SK-N-SH treated with all-trans-retinoic acid at 6 μM for 48 hours (cell line): Measurements from ENCODE around the gene RTN4RL1.

Experiments used
- ATAC-seq: fragments of 200-7000 bp; cut with Tn5 transposase; 3 replicates; pipeline ENCODE4 v1.9.1; 2020; ENCODE audit warnings: mild to moderate bottlenecking, moderate library complexity
- ARNTL ChIP-seq: fragments of 450-650 bp; formaldehyde crosslinking; IDR thresholded peaks from 2 replicates; pipeline ENCODE4 v1.5.0; 2020; ENCODE audit warnings: low read depth, mild to moderate bottlenecking, moderate library complexity, borderline replicate concordance
- BACH2 ChIP-seq: fragments of 250-450 bp; sonication (Bioruptor Pico); IDR thresholded peaks from 2 replicates; pipeline ENCODE4 v1.9.0; 2021; ENCODE audit warnings: mild to moderate bottlenecking, borderline replicate concordance
- CSDC2 ChIP-seq: fragments of 250-450 bp; sonication (Bioruptor Pico); IDR thresholded peaks from 2 replicates; pipeline ENCODE4 v1.5.0; 2020; ENCODE audit warnings: mild to moderate bottlenecking, moderate library complexity
- ESRRG ChIP-seq: fragments of 250-450 bp; sonication (Bioruptor Pico); IDR thresholded peaks from 2 replicates; pipeline ENCODE4 v1.6.1; 2021; ENCODE audit warnings: mild to moderate bottlenecking
- GLIS3 ChIP-seq: fragments of 250-450 bp; sonication (Bioruptor Pico); IDR thresholded peaks from 2 replicates; pipeline ENCODE4 v1.5.0; 2020; ENCODE audit warnings: mild to moderate bottlenecking, moderate library complexity
- ISL1 ChIP-seq: fragments of 250-450 bp; sonication (Bioruptor Pico); IDR thresholded peaks from 2 replicates; pipeline ENCODE4 v2.1.2; 2022; ENCODE audit warnings: mild to moderate bottlenecking, moderate library complexity
- OSR1 ChIP-seq: fragments of 250-450 bp; sonication (Bioruptor Pico); IDR thresholded peaks from 2 replicates; pipeline ENCODE4 v1.8.0; 2022; ENCODE audit warnings: moderate library complexity, mild to moderate bottlenecking, inconsistent platforms
- PPARA ChIP-seq: fragments of 250-450 bp; sonication (Bioruptor Pico); IDR thresholded peaks from 2 replicates; pipeline ENCODE4 v1.5.0; 2020; ENCODE audit warnings: mild to moderate bottlenecking, borderline replicate concordance
- RARB ChIP-seq: fragments of 250-450 bp; sonication (Bioruptor Pico); IDR thresholded peaks from 2 replicates; pipeline ENCODE4 v1.8.0; 2021; ENCODE audit warnings: mild to moderate bottlenecking, moderate library complexity
- SNAI2 ChIP-seq: fragments of 250-450 bp; sonication (Bioruptor Pico); IDR thresholded peaks from 2 replicates; pipeline ENCODE4 v1.5.0; 2020; ENCODE audit warnings: mild to moderate bottlenecking, moderate library complexity
- TCF4 ChIP-seq: fragments of 250-450 bp; sonication (Bioruptor Pico); IDR thresholded peaks from 2 replicates; pipeline ENCODE4 v1.8.0; 2021; ENCODE audit warnings: mild to moderate bottlenecking, moderate library complexity, borderline replicate concordance
- TOX ChIP-seq: fragments of 250-450 bp; sonication (Bioruptor Pico); IDR thresholded peaks from 2 replicates; pipeline ENCODE4 v1.8.0; 2021; ENCODE audit warnings: mild to moderate bottlenecking, moderate library complexity, borderline replicate concordance
- ZC3H10 ChIP-seq: fragments of 250-450 bp; sonication (Bioruptor Pico); IDR thresholded peaks from 2 replicates; pipeline ENCODE4 v1.5.1; 2021; ENCODE audit warnings: mild to moderate bottlenecking, moderate library complexity
- ZFP3 ChIP-seq: fragments of 250-450 bp; sonication (Bioruptor Pico); IDR thresholded peaks from 2 replicates; pipeline ENCODE4 v1.5.0; 2020; ENCODE audit warnings: mild to moderate bottlenecking, moderate library complexity
- ZFP30 ChIP-seq: fragments of 450-650 bp; formaldehyde crosslinking; IDR thresholded peaks from 2 replicates; pipeline ENCODE4 v1.5.0; 2022; ENCODE audit warnings: mild to moderate bottlenecking, moderate library complexity
- ZNF70 ChIP-seq: fragments of 450-650 bp; formaldehyde crosslinking; IDR thresholded peaks from 2 replicates; pipeline ENCODE4 v1.5.0; 2020; ENCODE audit warnings: mild to moderate bottlenecking, moderate library complexity
- TF ChIP-seq, protein P1 (sequence below): fragments of 250-450 bp; sonication (Bioruptor Pico); IDR thresholded peaks from 2 replicates; pipeline ENCODE4 v1.5.1; 2020; ENCODE audit warnings: low read depth, mild to moderate bottlenecking, moderate library complexity
- TF ChIP-seq, protein P2 (sequence below): fragments of 250-450 bp; sonication (Bioruptor Pico); IDR thresholded peaks from 2 replicates; pipeline ENCODE4 v1.8.0; 2020; ENCODE audit warnings: mild to moderate bottlenecking, moderate library complexity, borderline replicate concordance
- TF ChIP-seq, protein P3 (sequence below): fragments of 250-450 bp; sonication (Bioruptor Pico); IDR thresholded peaks from 2 replicates; pipeline ENCODE4 v1.5.0; 2020; ENCODE audit warnings: mild to moderate bottlenecking, moderate library complexity

The RTN4RL1 gene

DNA sequence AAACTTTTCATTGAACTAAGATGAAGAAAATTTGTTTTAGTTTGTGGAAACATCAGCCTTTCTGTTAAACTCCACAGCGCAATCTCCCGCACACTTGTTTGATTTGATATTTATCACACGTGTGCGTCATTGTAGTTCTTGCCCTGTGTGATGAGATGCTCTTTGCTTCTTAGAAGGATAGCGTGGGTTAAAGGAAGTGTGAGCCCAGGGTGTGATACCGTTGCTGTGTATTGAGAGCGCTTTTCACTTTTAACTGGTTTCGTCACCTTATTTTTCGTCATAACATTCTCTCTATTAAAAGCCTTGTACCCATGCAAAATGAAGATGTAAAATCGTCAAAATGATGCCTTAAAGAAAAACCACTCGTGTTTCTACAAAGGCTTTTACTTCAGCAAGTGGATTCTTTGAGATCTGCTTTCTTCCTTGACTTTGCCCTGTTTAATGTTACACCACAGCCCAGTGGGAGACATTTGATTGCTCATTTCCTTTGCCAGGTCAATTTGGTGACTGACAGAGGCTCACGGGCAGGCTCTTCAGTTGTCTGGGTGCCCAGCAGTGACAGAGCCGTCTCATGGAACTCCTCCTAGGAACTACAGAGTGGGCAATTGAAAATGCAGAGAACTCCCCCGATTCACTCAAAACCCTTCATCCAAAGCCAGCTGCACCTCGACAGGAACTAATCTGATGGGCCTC, 134.2 kb downstream of the RTN4RL1 start:
- ATAC-seq = no peak
- no peak for TF ChIP-seq OSR1 (CRISPR knock-in tag)
- no peak for TF ChIP-seq TOX
- TF ChIP-seq BACH2 (CRISPR knock-in tag) = no peak
- TF ChIP-seq, protein P1, sequence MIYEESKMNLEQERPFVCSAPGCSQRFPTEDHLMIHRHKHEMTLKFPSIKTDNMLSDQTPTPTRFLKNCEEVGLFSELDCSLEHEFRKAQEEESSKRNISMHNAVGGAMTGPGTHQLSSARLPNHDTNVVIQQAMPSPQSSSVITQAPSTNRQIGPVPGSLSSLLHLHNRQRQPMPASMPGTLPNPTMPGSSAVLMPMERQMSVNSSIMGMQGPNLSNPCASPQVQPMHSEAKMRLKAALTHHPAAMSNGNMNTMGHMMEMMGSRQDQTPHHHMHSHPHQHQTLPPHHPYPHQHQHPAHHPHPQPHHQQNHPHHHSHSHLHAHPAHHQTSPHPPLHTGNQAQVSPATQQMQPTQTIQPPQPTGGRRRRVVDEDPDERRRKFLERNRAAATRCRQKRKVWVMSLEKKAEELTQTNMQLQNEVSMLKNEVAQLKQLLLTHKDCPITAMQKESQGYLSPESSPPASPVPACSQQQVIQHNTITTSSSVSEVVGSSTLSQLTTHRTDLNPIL (CRISPR knock-in tag) = no peak
- no peak for TF ChIP-seq TCF4 (CRISPR knock-in tag)
- TF ChIP-seq, protein P2, sequence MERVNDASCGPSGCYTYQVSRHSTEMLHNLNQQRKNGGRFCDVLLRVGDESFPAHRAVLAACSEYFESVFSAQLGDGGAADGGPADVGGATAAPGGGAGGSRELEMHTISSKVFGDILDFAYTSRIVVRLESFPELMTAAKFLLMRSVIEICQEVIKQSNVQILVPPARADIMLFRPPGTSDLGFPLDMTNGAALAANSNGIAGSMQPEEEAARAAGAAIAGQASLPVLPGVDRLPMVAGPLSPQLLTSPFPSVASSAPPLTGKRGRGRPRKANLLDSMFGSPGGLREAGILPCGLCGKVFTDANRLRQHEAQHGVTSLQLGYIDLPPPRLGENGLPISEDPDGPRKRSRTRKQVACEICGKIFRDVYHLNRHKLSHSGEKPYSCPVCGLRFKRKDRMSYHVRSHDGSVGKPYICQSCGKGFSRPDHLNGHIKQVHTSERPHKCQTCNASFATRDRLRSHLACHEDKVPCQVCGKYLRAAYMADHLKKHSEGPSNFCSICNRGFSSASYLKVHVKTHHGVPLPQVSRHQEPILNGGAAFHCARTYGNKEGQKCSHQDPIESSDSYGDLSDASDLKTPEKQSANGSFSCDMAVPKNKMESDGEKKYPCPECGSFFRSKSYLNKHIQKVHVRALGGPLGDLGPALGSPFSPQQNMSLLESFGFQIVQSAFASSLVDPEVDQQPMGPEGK (CRISPR knock-in tag) = no peak
- no peak for TF ChIP-seq PPARA
- TF ChIP-seq, protein P3, sequence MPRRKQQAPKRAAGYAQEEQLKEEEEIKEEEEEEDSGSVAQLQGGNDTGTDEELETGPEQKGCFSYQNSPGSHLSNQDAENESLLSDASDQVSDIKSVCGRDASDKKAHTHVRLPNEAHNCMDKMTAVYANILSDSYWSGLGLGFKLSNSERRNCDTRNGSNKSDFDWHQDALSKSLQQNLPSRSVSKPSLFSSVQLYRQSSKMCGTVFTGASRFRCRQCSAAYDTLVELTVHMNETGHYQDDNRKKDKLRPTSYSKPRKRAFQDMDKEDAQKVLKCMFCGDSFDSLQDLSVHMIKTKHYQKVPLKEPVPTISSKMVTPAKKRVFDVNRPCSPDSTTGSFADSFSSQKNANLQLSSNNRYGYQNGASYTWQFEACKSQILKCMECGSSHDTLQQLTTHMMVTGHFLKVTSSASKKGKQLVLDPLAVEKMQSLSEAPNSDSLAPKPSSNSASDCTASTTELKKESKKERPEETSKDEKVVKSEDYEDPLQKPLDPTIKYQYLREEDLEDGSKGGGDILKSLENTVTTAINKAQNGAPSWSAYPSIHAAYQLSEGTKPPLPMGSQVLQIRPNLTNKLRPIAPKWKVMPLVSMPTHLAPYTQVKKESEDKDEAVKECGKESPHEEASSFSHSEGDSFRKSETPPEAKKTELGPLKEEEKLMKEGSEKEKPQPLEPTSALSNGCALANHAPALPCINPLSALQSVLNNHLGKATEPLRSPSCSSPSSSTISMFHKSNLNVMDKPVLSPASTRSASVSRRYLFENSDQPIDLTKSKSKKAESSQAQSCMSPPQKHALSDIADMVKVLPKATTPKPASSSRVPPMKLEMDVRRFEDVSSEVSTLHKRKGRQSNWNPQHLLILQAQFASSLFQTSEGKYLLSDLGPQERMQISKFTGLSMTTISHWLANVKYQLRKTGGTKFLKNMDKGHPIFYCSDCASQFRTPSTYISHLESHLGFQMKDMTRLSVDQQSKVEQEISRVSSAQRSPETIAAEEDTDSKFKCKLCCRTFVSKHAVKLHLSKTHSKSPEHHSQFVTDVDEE (CRISPR knock-in tag) = no peak
- TF ChIP-seq ZFP3 (CRISPR knock-in tag) = no peak
- TF ChIP-seq RARB (CRISPR knock-in tag) = no peak
- no peak for TF ChIP-seq ZNF70 (CRISPR knock-in tag)
- no peak for TF ChIP-seq CSDC2
- no peak for TF ChIP-seq ZC3H10
- TF ChIP-seq GLIS3 (CRISPR knock-in tag) = no peak
- TF ChIP-seq ARNTL = no peak
- TF ChIP-seq ESRRG (CRISPR knock-in tag) = no peak

DNA sequence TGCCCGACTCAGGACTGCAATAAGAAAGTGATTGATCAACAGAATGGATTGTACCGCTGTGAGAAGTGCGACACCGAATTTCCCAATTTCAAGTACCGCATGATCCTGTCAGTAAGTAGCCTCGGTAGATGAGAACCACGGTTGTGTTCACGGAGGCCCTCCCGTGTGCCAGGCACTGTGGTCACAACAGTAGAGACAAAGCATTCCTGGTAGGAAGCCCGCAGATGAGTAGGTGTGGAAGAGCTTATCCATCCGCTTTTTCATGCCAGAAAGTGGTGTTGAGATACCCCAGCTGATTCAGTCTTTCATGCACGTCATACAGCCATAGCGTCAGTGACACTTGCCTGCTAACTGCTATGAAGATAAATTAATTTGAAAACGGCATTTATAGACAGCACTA, 136.4 kb downstream of the RTN4RL1 start:
- no peak for ATAC-seq
- no peak for TF ChIP-seq SNAI2 (CRISPR knock-in tag)
- TF ChIP-seq ZFP30 = no peak
- TF ChIP-seq, protein P1 (CRISPR knock-in tag) = no peak
- no peak for TF ChIP-seq ISL1 (CRISPR knock-in tag)
